HL-60 (cell line): ENCODE data around the gene RFTN1.

Experiments used
- CTCF ChIP-seq: IDR thresholded peaks from one replicate; pipeline ENCODE4 v1.5.1; 2011; ENCODE audit warnings: low read length, control low read depth, inconsistent platforms; ENCODE audit not compliant: insufficient read depth
- GABPA ChIP-seq: IDR thresholded peaks from 2 replicates; pipeline ENCODE4 v1.6.1; 2012; ENCODE audit warnings: low read depth
- POLR2AphosphoS5 ChIP-seq: IDR thresholded peaks from 2 replicates; pipeline ENCODE4 v1.6.1; 2012; ENCODE audit warnings: low read depth
- REST ChIP-seq: IDR thresholded peaks from 2 replicates; pipeline ENCODE4 v1.6.1; 2012; ENCODE audit warnings: low read depth; ENCODE audit not compliant: insufficient replicate concordance
- SPI1 ChIP-seq: IDR thresholded peaks from 2 replicates; pipeline ENCODE4 v1.6.1; 2012; ENCODE audit warnings: low read depth, mild to moderate bottlenecking, borderline replicate concordance

GRCh38 chr3:16441371-16441875, 72.1 kb downstream of the RFTN1 start:
- TF ChIP-seq GABPA (no peak), CTCF (no peak), POLR2AphosphoS5 (no peak), SPI1 (no peak), REST (no peak)
